ENCODE data around the gene ZBTB20. TPM values are rescaled to one million over a fixed set of nuclear protein-coding genes. Genes with fewer than 3 reads are reported as not detected.

Gene ZBTB20
- total RNA-seq, 2 experiments from 2014 or later, result 5.1 to 5.3 TPM

DNA sequence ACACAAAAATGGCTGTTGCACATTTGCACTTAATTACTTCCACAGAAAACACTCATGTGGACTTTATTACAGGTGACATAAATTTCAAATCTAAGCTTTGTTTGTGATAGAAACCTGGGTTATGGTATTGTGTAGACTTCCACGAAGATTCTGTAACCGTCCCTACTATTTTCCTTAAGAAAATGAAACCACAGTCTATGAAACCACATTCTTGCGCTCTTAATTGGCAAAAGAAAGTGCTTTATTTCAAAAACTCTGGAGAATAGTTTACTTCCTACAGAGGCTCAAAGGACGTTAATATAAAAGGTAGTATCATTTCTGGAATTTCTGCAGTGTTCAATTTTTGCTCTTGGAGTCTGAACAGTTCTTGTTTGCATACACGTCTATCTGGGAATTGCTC, 729.8 kb downstream of the ZBTB20 start:
- POLR2A ChIA-PET, result no interaction called here
- intact Hi-C loops (cut with micrococcal nuclease), result loop anchor here (5.0 kb wide), 1 partner anchor 205 kb away; no protein-coding TSS in a partner anchor
- ATAC-seq, result no peak
- CTCF ChIA-PET, result interaction anchor here (2.9 to 11.0 kb wide), 2 partner anchors 35 to 54 kb away, joined by 17 to 175 read pairs; no protein-coding TSS in a partner anchor
- DNase-seq, result no peak
- TF ChIP-seq, protein P1, sequence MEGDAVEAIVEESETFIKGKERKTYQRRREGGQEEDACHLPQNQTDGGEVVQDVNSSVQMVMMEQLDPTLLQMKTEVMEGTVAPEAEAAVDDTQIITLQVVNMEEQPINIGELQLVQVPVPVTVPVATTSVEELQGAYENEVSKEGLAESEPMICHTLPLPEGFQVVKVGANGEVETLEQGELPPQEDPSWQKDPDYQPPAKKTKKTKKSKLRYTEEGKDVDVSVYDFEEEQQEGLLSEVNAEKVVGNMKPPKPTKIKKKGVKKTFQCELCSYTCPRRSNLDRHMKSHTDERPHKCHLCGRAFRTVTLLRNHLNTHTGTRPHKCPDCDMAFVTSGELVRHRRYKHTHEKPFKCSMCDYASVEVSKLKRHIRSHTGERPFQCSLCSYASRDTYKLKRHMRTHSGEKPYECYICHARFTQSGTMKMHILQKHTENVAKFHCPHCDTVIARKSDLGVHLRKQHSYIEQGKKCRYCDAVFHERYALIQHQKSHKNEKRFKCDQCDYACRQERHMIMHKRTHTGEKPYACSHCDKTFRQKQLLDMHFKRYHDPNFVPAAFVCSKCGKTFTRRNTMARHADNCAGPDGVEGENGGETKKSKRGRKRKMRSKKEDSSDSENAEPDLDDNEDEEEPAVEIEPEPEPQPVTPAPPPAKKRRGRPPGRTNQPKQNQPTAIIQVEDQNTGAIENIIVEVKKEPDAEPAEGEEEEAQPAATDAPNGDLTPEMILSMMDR (IDR thresholded peaks at IDR 0.05), result no peak
- Mint-ChIP-seq H3K4me1 (ENCODE audit: low read depth) (peaks cover 48% of the 10 kb centered on the region), H3K9me3 (no peaks in the 10 kb centered on the region), H3K27me3 (no peaks in the 10 kb centered on the region), H3K4me3 (no peak overlapping the region), H3K36me3 (ENCODE audit: low read depth) (no peaks in the 10 kb centered on the region), H3K27ac (peak overlapping the region; percentile 80)

DNA sequence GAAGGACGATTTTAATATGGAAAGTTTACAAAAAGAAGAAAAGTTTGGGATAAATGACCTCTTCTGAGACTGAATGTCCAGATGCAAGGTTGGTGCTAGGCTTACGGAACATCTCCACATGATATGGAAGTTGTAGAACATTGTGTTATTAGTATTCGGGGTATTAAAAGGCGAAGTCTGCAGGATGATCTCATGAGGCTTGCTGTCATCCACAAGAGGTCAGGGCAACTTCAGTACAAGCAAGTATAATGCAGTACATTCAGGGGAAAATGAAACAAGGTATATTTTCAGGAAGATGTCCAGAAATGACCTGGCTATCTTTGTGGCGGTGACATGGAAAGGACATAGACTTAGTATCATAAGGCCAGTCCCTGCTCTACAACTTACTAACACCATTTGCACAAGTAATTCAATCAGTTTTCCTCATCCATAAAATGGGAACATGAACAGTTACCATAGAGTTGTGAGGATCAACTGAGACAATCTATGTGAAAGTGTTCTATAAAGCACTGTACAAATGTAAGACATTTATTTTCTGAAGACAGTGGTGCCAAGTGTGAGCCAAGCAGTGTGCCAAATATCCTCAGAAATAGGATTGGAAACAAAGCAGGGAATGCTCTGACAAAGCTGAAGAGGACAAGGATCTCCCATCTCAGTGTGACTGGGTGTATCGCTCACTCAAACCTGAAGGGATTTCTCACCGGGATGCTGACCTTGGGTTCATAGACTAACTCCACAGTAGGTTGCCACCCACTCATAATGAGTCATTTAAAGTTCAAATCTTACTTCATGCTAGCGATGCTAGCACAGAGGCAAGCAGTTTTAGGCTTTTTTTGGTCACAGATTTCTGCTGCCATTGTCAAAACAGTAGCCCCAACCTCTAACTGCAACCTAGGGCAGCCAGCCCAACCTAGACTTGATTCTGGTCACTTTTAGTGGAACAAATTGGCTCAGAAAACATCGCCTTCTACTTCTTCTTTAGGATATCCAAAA, 735.0 kb downstream of the ZBTB20 start:
- CTCF ChIA-PET, result interaction anchor here (11.0 kb wide), 1 partner anchor 30 kb away, joined by 175 read pairs; no protein-coding TSS in a partner anchor
- ATAC-seq, result peak; percentile 88
- peak overlapping the region; percentile 17 for H3K4me3 Mint-ChIP-seq

DNA sequence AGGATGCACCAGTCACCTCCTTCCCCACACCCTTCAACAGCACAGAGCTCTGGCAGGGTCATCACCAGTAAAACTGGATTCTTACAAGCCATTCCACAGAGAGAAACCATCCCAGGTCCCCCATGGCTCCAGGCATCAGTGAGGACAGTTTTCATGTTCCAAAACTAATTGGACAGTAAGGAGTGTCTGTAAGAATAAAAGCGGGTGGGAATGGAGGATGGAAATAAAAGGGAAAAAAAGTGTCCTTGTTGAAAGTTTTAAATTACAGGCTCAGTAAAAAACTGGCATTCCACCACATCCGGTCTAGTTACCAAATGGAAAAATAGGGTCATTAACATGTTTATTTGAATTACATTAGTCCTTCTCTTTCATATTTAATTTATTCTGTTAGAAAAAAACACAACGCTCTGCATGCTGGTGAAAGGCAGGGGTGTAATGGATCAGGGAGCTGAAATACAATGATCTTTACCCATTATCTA, 735.9 kb downstream of the ZBTB20 start:
- no peaks in the 10 kb centered on the region for H3K27me3 Mint-ChIP-seq
- no peak overlapping the region for H3K4me3 Mint-ChIP-seq
- ChIA-PET POLR2A (interaction anchor here (1.0 to 2.2 kb wide), 2 partner anchors 12 to 16 kb away, joined by 6 read pairs; no protein-coding TSS in a partner anchor), CTCF (interaction anchor here (0.9 to 4.0 kb wide), 4 partner anchors 9 to 253 kb away, joined by 3 to 27 read pairs (median 4); no protein-coding TSS in a partner anchor)
- DNase-seq (no peak), ATAC-seq (no peak)
- TF ChIP-seq, protein P1 (IDR thresholded peaks at IDR 0.05), result no peak
- H3K36me3 Mint-ChIP-seq (ENCODE audit: low read depth), result no peaks in the 10 kb centered on the region
- intact Hi-C loops (cut with micrococcal nuclease), result no loop called here
- H3K9me3 Mint-ChIP-seq, result no peaks in the 10 kb centered on the region
- peak overlapping the region; percentile 7 for H3K27ac Mint-ChIP-seq
- H3K4me1 Mint-ChIP-seq (ENCODE audit: low read depth), result peaks cover 40% of the 10 kb centered on the region

More for the DNA sequence above, 735.0 kb downstream of the ZBTB20 start:
- Mint-ChIP-seq H3K27ac (peak overlapping the region; percentile 78), H3K4me1 (ENCODE audit: low read depth) (peaks cover 48% of the 10 kb centered on the region), H3K9me3 (no peaks in the 10 kb centered on the region), H3K27me3 (no peaks in the 10 kb centered on the region), H3K36me3 (ENCODE audit: low read depth) (no peaks in the 10 kb centered on the region)
- intact Hi-C loops (cut with micrococcal nuclease), result no loop called here
- peak; percentile 59 for DNase-seq
- TF ChIP-seq, protein P1 (IDR thresholded peaks at IDR 0.05), result no peak
- POLR2A ChIA-PET, result no interaction called here

DNA sequence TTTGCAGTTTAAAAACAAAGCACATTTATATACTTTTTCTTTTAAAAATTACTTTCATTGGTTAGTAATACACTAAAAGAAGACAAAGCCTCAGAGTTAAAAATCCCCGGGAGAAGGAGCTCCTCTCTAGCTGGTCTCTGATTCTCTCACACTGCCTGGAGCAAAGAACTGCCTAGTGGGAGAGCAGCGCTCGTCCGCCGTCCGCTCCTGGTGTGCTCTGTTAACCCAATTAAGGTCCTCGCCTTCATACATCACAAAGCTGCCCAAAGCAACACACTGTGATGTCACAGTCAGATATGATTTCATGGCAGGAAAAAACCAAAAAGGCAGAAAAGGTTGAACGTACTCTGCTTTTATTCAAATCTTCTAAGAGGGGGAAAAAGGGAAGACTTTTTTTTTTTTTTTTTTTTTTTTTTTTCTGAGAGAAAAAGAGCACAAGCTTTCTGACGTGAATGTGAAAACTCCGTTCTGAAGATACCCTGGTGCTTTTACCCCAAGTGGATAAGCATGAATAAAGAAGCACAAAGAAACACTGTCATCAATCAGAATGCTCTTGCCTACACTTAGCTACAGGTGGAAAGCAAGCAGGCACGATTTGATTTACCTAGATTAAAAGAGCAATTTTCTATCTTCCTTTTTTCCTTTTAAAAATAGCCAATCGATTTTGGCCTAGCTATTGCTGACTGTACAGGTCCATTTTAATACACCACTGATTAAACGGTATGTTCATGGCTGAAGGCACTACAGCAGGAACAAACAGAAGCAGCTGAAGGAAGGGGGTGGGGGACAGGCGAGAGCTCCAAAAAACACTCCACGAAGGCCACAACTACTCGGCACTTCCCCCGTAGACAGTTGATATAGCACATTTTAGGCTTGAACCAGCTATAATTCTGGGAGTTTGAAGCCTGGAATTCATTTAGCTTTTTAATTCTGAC, 738.1 kb downstream of the ZBTB20 start:
- Mint-ChIP-seq H3K27me3 (no peaks in the 10 kb centered on the region), H3K27ac (no peak overlapping the region), H3K4me1 (ENCODE audit: low read depth) (peaks cover 36% of the 10 kb centered on the region), H3K36me3 (ENCODE audit: low read depth) (no peaks in the 10 kb centered on the region), H3K4me3 (no peak overlapping the region), H3K9me3 (no peaks in the 10 kb centered on the region)
- no peak for ATAC-seq
- intact Hi-C loops (cut with micrococcal nuclease), result no loop called here
- DNase-seq, result no peak
- TF ChIP-seq, protein P1 (IDR thresholded peaks at IDR 0.05), result no peak
- POLR2A ChIA-PET, result interaction anchor here (0.6 to 2.2 kb wide), 4 partner anchors 10 to 1429 kb away, joined by 3 to 6 read pairs (median 3); no protein-coding TSS in a partner anchor
- CTCF ChIA-PET, result interaction anchor here (0.6 to 4.0 kb wide), 7 partner anchors 9 to 43 kb away, joined by 3 to 27 read pairs (median 5); no protein-coding TSS in a partner anchor

Measured in activated CD8-positive, alpha-beta T cell treated with anti-CD3 and anti-CD28 coated beads for 36 hours (primary cell).